Activated B cell treated with CpG ODN at 0.5 μM for 24 hours (primary cell): ENCODE data around the gene C14orf180. TPM values are rescaled to one million over a fixed set of nuclear protein-coding genes. Genes with fewer than 3 reads are reported as not detected.

Experiments
- ATAC-seq: fragments of 200-7000 bp; cut with Tn5 transposase; one replicate; pipeline ENCODE4 v1.10.0; 2021; ENCODE audit warnings: low read depth, mild to moderate bottlenecking, moderate library complexity
- CTCF ChIA-PET: fragments of 350-600 bp; sonication (Branson Sonifier 250); formaldehyde crosslinking; loops from one replicate; lab custom pipeline; 2021; ENCODE audit warnings: antibody characterized with exemption; lab: Charles Lee
- POLR2A ChIA-PET: fragments of 350-600 bp; sonication (Branson Sonifier 250); formaldehyde crosslinking; loops from one replicate; lab custom pipeline; 2021; ENCODE audit warnings: antibody characterized with exemption; lab: Charles Lee
- DNase-seq: peaks from one replicate; pipeline ENCODE4 v3.0.0; 2022
- H3K27ac Mint-ChIP-seq: one replicate; pipeline ENCODE4 v1.8.0; 2020; ENCODE audit warnings: mixed read lengths
- H3K27me3 Mint-ChIP-seq: one replicate; pipeline ENCODE4 v1.8.0; 2021; ENCODE audit warnings: mixed read lengths
- H3K36me3 Mint-ChIP-seq: one replicate; pipeline ENCODE4 v1.8.0; 2021; ENCODE audit warnings: low read depth, mixed read lengths
- H3K4me1 Mint-ChIP-seq: one replicate; pipeline ENCODE4 v1.8.0; 2021; ENCODE audit warnings: mixed read lengths
- H3K4me3 Mint-ChIP-seq: one replicate; pipeline ENCODE4 v1.8.0; 2020; ENCODE audit warnings: mild to moderate bottlenecking, mixed read lengths
- H3K9me3 Mint-ChIP-seq: one replicate; pipeline ENCODE4 v1.8.0; 2020; ENCODE audit warnings: mixed read lengths
- intact Hi-C: fragments of 100-400 bp; cut with micrococcal nuclease; formaldehyde crosslinking; loops from one replicate; pipeline ENCODE4 v1.15.1; 2024
- total RNA-seq: library from RNA; stranded (reverse); gene quantifications from 2 replicates; pipeline ENCODE4 v1.2.3, GENCODE V29; 2022
- TF ChIP-seq, protein P1 (sequence below): fragments of 200-600 bp; IDR thresholded peaks from one replicate; pipeline ENCODE4 v1.8.0; 2022; ENCODE audit warnings: antibody characterized with exemption, mild to moderate bottlenecking

The C14orf180 gene
- total RNA-seq, result not detected in 2 replicates

DNA sequence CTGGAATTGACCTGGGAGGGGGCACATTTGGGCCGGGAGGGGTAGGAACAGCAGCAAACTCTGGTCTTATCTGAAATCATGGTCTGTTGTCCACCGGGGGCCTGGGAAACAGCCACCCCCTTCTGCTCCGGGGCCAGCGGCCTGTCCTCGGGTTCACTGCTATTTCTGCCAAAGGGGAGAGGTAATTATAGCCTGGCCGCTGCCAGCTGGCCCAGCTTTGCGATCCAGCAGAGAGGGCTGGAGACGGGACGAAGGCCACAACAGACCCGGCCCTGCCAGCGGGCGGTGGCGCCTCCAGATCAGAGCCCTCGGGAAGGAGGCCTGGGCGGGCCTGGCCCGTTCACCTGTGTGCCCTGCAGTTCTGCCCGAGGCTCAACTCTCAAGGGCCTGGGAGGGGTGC is at the start of gene C14orf180:
C14orf180 (plus strand) TSS at position 258 of the 400 bp plus-strand sequence. CDS start 6,667 bp downstream, outside the sequence.
- Mint-ChIP-seq H3K27me3 (peaks cover 4% of the 10 kb centered on the region), H3K4me3 (no peak within 1 kb of the TSS), H3K4me1 (no peaks in the 10 kb centered on the region), H3K36me3 (no peaks in the 10 kb centered on the region), H3K27ac (no peak within 1 kb of the TSS), H3K9me3 (no peaks in the 10 kb centered on the region)
- ATAC-seq (no peak), DNase-seq (no peak)
- ChIA-PET POLR2A (no interaction called here), CTCF (no interaction called here)
- intact Hi-C loops, result no loop called here
- TF ChIP-seq, protein P1, sequence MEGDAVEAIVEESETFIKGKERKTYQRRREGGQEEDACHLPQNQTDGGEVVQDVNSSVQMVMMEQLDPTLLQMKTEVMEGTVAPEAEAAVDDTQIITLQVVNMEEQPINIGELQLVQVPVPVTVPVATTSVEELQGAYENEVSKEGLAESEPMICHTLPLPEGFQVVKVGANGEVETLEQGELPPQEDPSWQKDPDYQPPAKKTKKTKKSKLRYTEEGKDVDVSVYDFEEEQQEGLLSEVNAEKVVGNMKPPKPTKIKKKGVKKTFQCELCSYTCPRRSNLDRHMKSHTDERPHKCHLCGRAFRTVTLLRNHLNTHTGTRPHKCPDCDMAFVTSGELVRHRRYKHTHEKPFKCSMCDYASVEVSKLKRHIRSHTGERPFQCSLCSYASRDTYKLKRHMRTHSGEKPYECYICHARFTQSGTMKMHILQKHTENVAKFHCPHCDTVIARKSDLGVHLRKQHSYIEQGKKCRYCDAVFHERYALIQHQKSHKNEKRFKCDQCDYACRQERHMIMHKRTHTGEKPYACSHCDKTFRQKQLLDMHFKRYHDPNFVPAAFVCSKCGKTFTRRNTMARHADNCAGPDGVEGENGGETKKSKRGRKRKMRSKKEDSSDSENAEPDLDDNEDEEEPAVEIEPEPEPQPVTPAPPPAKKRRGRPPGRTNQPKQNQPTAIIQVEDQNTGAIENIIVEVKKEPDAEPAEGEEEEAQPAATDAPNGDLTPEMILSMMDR, result no peak

DNA sequence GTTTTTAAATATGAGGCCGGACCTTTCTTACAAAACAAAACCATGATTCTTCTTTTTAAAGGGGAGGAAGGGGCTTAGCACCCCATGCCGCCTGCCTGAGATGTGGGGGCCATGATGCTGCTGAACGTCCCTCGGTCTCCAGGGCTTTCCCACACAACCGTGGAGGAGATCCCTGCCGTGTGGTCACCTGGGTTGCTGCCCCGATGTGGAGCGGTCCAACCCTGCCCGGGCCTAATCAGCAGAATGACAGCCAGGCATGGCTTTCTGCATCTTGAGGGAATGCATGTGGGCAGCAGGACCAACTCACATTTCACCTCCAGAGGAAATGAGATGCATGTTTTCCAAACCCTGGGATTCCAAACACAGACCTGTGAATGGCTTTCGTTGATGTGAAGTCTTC is 48.9 kb upstream of the C14orf180 start:
- no peak for DNase-seq
- Mint-ChIP-seq H3K36me3 (no peaks in the 10 kb centered on the region), H3K4me3 (no peak overlapping the region), H3K9me3 (peaks cover 11% of the 10 kb centered on the region), H3K27ac (no peak overlapping the region), H3K4me1 (no peaks in the 10 kb centered on the region), H3K27me3 (peaks cover 2% of the 10 kb centered on the region)
- TF ChIP-seq, protein P1, result no peak
- intact Hi-C loops, result no loop called here
- ChIA-PET CTCF (no interaction called here), POLR2A (no interaction called here)
- no peak for ATAC-seq

DNA sequence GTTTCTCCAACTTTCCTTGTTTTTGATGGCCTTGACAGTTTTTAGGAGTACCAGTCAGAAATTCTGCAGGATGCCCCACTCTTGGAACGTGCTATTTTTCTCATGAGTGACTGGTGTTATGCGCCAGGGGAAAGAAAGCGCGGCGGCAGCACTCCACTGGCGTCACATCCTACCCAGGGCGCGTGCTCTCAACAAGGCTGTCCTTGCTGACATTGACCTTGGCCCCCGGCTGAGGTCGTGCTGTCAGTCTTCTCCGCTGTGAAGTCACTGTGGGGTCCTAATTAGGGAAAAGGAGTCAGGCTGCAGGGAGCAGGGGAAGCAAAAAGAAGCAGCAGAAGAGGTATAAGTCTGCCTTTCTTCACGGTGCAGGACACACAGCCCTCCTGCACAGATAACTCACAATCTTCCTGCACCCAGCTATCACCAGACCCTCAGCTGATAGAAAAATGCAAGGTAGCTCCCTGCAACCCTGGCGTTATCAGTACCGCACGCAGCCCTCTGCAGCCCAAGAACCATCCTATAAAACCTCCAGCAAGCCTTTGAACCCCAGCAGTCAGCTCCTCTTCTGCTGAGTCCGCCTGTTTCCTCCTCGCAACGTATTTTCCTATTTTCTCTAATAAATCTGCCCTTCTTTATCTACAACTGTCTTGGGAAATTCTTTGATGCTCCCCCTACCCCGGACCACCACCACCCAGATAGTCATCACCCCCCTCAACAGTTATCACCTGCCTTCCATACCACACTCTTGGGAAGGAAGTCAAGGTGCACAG is 48.0 kb upstream of the C14orf180 start:
- TF ChIP-seq, protein P1, result no peak
- Mint-ChIP-seq H3K36me3 (no peaks in the 10 kb centered on the region), H3K9me3 (peaks cover 11% of the 10 kb centered on the region), H3K4me1 (no peaks in the 10 kb centered on the region), H3K27ac (no peak overlapping the region), H3K27me3 (peaks cover 2% of the 10 kb centered on the region), H3K4me3 (no peak overlapping the region)
- intact Hi-C loops, result no loop called here
- DNase-seq, result no peak
- ATAC-seq, result no peak
- CTCF ChIA-PET, result no interaction called here
- POLR2A ChIA-PET, result no interaction called here

GRCh38 chr14:104532191-104532555 is 47.4 kb upstream of the C14orf180 start:
- H3K9me3 Mint-ChIP-seq, result peaks cover 6% of the 10 kb centered on the region
- H3K36me3 Mint-ChIP-seq, result no peaks in the 10 kb centered on the region
- intact Hi-C loops, result no loop called here
- ATAC-seq (no peak), DNase-seq (no peak)
- H3K4me3 Mint-ChIP-seq, result no peak overlapping the region
- H3K27ac Mint-ChIP-seq, result no peak overlapping the region
- H3K27me3 Mint-ChIP-seq, result peaks cover 2% of the 10 kb centered on the region
- ChIA-PET POLR2A (no interaction called here), CTCF (no interaction called here)
- TF ChIP-seq, protein P1, result no peak
- H3K4me1 Mint-ChIP-seq, result no peaks in the 10 kb centered on the region

GRCh38 chr14:104534036-104534435 is 45.5 kb upstream of the C14orf180 start:
- H3K36me3 Mint-ChIP-seq, result no peaks in the 10 kb centered on the region
- no peak overlapping the region for H3K4me3 Mint-ChIP-seq
- intact Hi-C loops, result no loop called here
- TF ChIP-seq, protein P1, result no peak
- H3K9me3 Mint-ChIP-seq, result no peaks in the 10 kb centered on the region
- ChIA-PET CTCF (no interaction called here), POLR2A (no interaction called here)
- H3K27ac Mint-ChIP-seq, result no peak overlapping the region
- DNase-seq, result no peak
- H3K4me1 Mint-ChIP-seq, result peaks cover 2% of the 10 kb centered on the region
- H3K27me3 Mint-ChIP-seq, result peaks cover 2% of the 10 kb centered on the region
- ATAC-seq, result no peak
